AG10803 (cell line): ENCODE data around the gene TMEM212.

Source experiments
- DNase-seq: peaks from one replicate; pipeline ENCODE4 v3.0.0; 2010; ENCODE audit warnings: low read depth
- H3K4me3 ChIP-seq: 2 replicates; pipeline ENCODE4 v1.5.1; 2011; ENCODE audit warnings: mild to moderate bottlenecking, low read length, control low read depth
- CTCF ChIP-seq: conservative IDR thresholded peaks from 2 replicates; pipeline ENCODE4 v1.5.1; 2011; ENCODE audit warnings: mild to moderate bottlenecking, low read length, control low read depth, inconsistent platforms

TMEM212 gene

GRCh38 chr3:171839270-171839669 is 3.9 kb upstream of the TMEM212 start:
- DNase-seq: no peak
- no peak overlapping the region for H3K4me3 ChIP-seq
- no peak for TF ChIP-seq CTCF

GRCh38 chr3:171840445-171840810 is 2.7 kb upstream of the TMEM212 start:
- DNase-seq: no peak
- no peak for TF ChIP-seq CTCF
- H3K4me3 ChIP-seq: no peak overlapping the region

GRCh38 chr3:171840811-171841619 is 2.1 kb upstream of the TMEM212 start:
- DNase-seq: no peak
- TF ChIP-seq CTCF: no peak
- no peak overlapping the region for H3K4me3 ChIP-seq

- TF ChIP-seq CTCF: no peak
- no peak overlapping the region for H3K4me3 ChIP-seq
- peak; percentile 48 for DNase-seq
Measured at GRCh38 chr3:171841620-171842000, 1.5 kb upstream of the TMEM212 start.

GRCh38 chr3:171844873-171845272 is 1.7 kb downstream of the TMEM212 start:
- no peak overlapping the region for H3K4me3 ChIP-seq
- no peak for DNase-seq
- TF ChIP-seq CTCF: no peak

GRCh38 chr3:171845481-171846284 is 2.5 kb downstream of the TMEM212 start:
- H3K4me3 ChIP-seq: no peak overlapping the region
- TF ChIP-seq CTCF: no peak
- no peak for DNase-seq

GRCh38 chr3:171846597-171846996 is 3.4 kb downstream of the TMEM212 start:
- TF ChIP-seq CTCF: no peak
- no peak overlapping the region for H3K4me3 ChIP-seq

More at GRCh38 chr3:171846597-171846996, 3.4 kb downstream of the TMEM212 start:
- peak; percentile 25 for DNase-seq
